HG03025 (cell line): ENCODE data around the gene PLG.
A peak's percentile ranks its signal among the peaks of the same experiment; 100 is the strongest.
"Not testable (repeated sequence)": the region's sequence is repeated elsewhere in the genome, so short reads cannot be mapped to it uniquely, and the experiment has no call there.

Source experiments
- ATAC-seq: cut with Tn5 transposase; IDR thresholded peaks from one replicate; pipeline ENCODE4 v1.9.1; 2021; ENCODE audit warnings: mild to moderate bottlenecking, moderate library complexity; ENCODE audit not compliant: unreplicated experiment, low FRiP score

PLG gene

GRCh38 chr6:160697826-160698225 lies 4.2 kb upstream of the PLG start:
- ATAC-seq: no peak

GRCh38 chr6:160704688-160705087 lies 2.6 kb downstream of the PLG start:
- ATAC-seq: not testable (repeated sequence)

GRCh38 chr6:160708993-160709392 lies 6.9 kb downstream of the PLG start:
- ATAC-seq: not testable (repeated sequence)

GRCh38 chr6:160714731-160715316 lies 12.8 kb downstream of the PLG start:
- ATAC-seq: no peak

- no peak for ATAC-seq
These were observed 28.9 kb downstream of the PLG start for GRCh38 chr6:160730911-160731310.

- ATAC-seq: peak; percentile 84
These were observed 31.1 kb downstream of the PLG start for GRCh38 chr6:160733050-160733646.

- no peak for ATAC-seq
These were observed 32.6 kb downstream of the PLG start for GRCh38 chr6:160734627-160735026.

- peak; percentile 53 for ATAC-seq
These were observed 33.5 kb downstream of the PLG start for GRCh38 chr6:160735523-160735922.

GRCh38 chr6:160737934-160738333 lies 35.9 kb downstream of the PLG start:
- ATAC-seq: no peak

- ATAC-seq: no peak
These were observed 37.9 kb downstream of the PLG start for GRCh38 chr6:160739955-160740354.

- peak; percentile 98 for ATAC-seq
These were observed 39.0 kb downstream of the PLG start for GRCh38 chr6:160741012-160741411.

GRCh38 chr6:160742090-160742489 lies 40.0 kb downstream of the PLG start:
- peak; percentile 46 for ATAC-seq

- peak; percentile 67 for ATAC-seq
These were observed 48.2 kb downstream of the PLG start for GRCh38 chr6:160750276-160750689.

GRCh38 chr6:160753211-160753610 lies 51.2 kb downstream of the PLG start:
- ATAC-seq: not testable (repeated sequence)

GRCh38 chr6:160755165-160755564 lies 53.1 kb downstream of the PLG start:
- no peak for ATAC-seq

GRCh38 chr6:160756021-160756420 lies 54.0 kb downstream of the PLG start:
- no peak for ATAC-seq

GRCh38 chr6:160756871-160757270 lies 54.8 kb downstream of the PLG start:
- ATAC-seq: no peak

GRCh38 chr6:160764847-160765246 lies 62.8 kb downstream of the PLG start:
- ATAC-seq: no peak

GRCh38 chr6:160765412-160765811 lies 63.4 kb downstream of the PLG start:
- ATAC-seq: no peak

- no peak for ATAC-seq
These were observed 64.6 kb downstream of the PLG start for GRCh38 chr6:160766657-160766988.

- peak; percentile 92 for ATAC-seq
These were observed 65.1 kb downstream of the PLG start for GRCh38 chr6:160766989-160767646.

- ATAC-seq: no peak
These were observed 65.6 kb downstream of the PLG start for GRCh38 chr6:160767647-160768019.
